Measurements from ENCODE around the gene CCL19. TPM values are rescaled to one million over a fixed set of nuclear protein-coding genes. Genes with fewer than 3 reads are reported as not detected.
A peak's percentile ranks its signal among the peaks of the same experiment; 100 is the strongest.

CCL19 gene
- polyA plus RNA-seq, 1 experiment = not detected

- ChIA-PET CTCF (interaction anchor here (1.0 kb wide), 3 partner anchors 17 to 28 kb away, joined by 3 to 6 read pairs (median 4); no protein-coding TSS in a partner anchor), POLR2A (no interaction called here)
- Histone ChIP-seq H3K4me3 (ENCODE audit: low read depth, low read length) (no peak overlapping the region), H3K9me3 (ENCODE audit: control insufficient read depth, insufficient read depth, low read length) (no peaks in the 10 kb centered on the region), H3K27ac (ENCODE audit: low read depth, low read length) (no peak overlapping the region), H3K27me3 (ENCODE audit: control insufficient read depth, insufficient read depth, low read length) (no peaks in the 10 kb centered on the region)
- TF ChIP-seq CTCF (IDR thresholded peaks at IDR 0.05; ENCODE audit: low read depth, low read length) = no peak
- no peak for DNase-seq (ENCODE audit: low read depth, low spot score)
Observed at GRCh38 chr9:34674440-34674839, 16.6 kb downstream of the CCL19 start.

GRCh38 chr9:34671307-34671706 lies 19.8 kb downstream of the CCL19 start:
- DNase-seq (ENCODE audit: low read depth, low spot score) = no peak
- CTCF ChIA-PET = interaction anchor here (1.6 to 1.9 kb wide), 2 partner anchors 31 to 314 kb away, joined by 3 to 6 read pairs; no protein-coding TSS in a partner anchor
- POLR2A ChIA-PET = no interaction called here
- Histone ChIP-seq H3K9me3 (ENCODE audit: control insufficient read depth, insufficient read depth, low read length) (no peaks in the 10 kb centered on the region), H3K27me3 (ENCODE audit: control insufficient read depth, insufficient read depth, low read length) (no peaks in the 10 kb centered on the region), H3K4me3 (ENCODE audit: low read depth, low read length) (no peak overlapping the region), H3K27ac (ENCODE audit: low read depth, low read length) (no peak overlapping the region)
- TF ChIP-seq CTCF (IDR thresholded peaks at IDR 0.05; ENCODE audit: low read depth, low read length) = no peak

GRCh38 chr9:34669809-34670562 lies 21.1 kb downstream of the CCL19 start:
- CTCF ChIA-PET = interaction anchor here (1.1 to 1.9 kb wide), 3 partner anchors 31 to 315 kb away, joined by 3 to 6 read pairs (median 5); no protein-coding TSS in a partner anchor
- Histone ChIP-seq H3K27ac (ENCODE audit: low read depth, low read length) (peak overlapping the region; percentile 21), H3K4me3 (ENCODE audit: low read depth, low read length) (no peak overlapping the region), H3K9me3 (ENCODE audit: control insufficient read depth, insufficient read depth, low read length) (no peaks in the 10 kb centered on the region), H3K27me3 (ENCODE audit: control insufficient read depth, insufficient read depth, low read length) (no peaks in the 10 kb centered on the region)
- no peak for DNase-seq (ENCODE audit: low read depth, low spot score)
- TF ChIP-seq CTCF (IDR thresholded peaks at IDR 0.05; ENCODE audit: low read depth, low read length) = no peak
- POLR2A ChIA-PET = no interaction called here

- peak overlapping the region; percentile 96 for H3K27ac ChIP-seq (ENCODE audit: low read depth, low read length)
- ChIA-PET POLR2A (interaction anchor here (1.2 to 1.7 kb wide), 5 partner anchors 10 to 28 kb away, joined by 5 to 9 read pairs (median 7); partner anchors contain the start of genes GALT, IL11RA and SIGMAR1), CTCF (interaction anchor here (0.8 to 2.1 kb wide), 7 partner anchors 10 to 150 kb away, joined by 3 to 11 read pairs (median 4); partner anchors contain the start of genes DCTN3 and GALT)
- peak overlapping the region; percentile 95 for H3K4me3 ChIP-seq (ENCODE audit: low read depth, low read length)
- H3K27me3 ChIP-seq (ENCODE audit: control insufficient read depth, insufficient read depth, low read length) = no peaks in the 10 kb centered on the region
- no peaks in the 10 kb centered on the region for H3K9me3 ChIP-seq (ENCODE audit: control insufficient read depth, insufficient read depth, low read length)
- DNase-seq (ENCODE audit: low read depth, low spot score) = peak; percentile 85
- no peak for TF ChIP-seq CTCF (IDR thresholded peaks at IDR 0.05; ENCODE audit: low read depth, low read length)
Observed at GRCh38 chr9:34665381-34666250, 25.5 kb downstream of the CCL19 start.

Data from AG04450 (cell line).